HL-60 (cell line): ENCODE results near the gene IFI44L.

Experiments
- CTCF ChIP-seq: IDR thresholded peaks from one replicate; pipeline ENCODE4 v1.5.1; 2011; ENCODE audit warnings: low read length, control low read depth, inconsistent platforms; ENCODE audit not compliant: insufficient read depth
- POLR2AphosphoS5 ChIP-seq: IDR thresholded peaks from 2 replicates; pipeline ENCODE4 v1.6.1; 2012; ENCODE audit warnings: low read depth
- REST ChIP-seq: IDR thresholded peaks from 2 replicates; pipeline ENCODE4 v1.6.1; 2012; ENCODE audit warnings: low read depth; ENCODE audit not compliant: insufficient replicate concordance

GRCh38 chr1:78601068-78601467, 19.2 kb upstream of the IFI44L start:
- TF ChIP-seq CTCF = no peak
- TF ChIP-seq POLR2AphosphoS5 = no peak
- no peak for TF ChIP-seq REST
